DMS53 treated with DMSO at 0.1 percent for 48 hours (cell line): ENCODE data around the gene TBC1D2.
"Not testable (repeated sequence)": the region's sequence is repeated elsewhere in the genome, so short reads cannot be mapped to it uniquely, and the experiment has no call there.

ENCODE experiments used
- DNase-seq: peaks from one replicate; lab custom pipeline; 2025; ENCODE audit not compliant: unreplicated experiment; lab: John Stamatoyannopoulos, UW

The TBC1D2 gene

DNA sequence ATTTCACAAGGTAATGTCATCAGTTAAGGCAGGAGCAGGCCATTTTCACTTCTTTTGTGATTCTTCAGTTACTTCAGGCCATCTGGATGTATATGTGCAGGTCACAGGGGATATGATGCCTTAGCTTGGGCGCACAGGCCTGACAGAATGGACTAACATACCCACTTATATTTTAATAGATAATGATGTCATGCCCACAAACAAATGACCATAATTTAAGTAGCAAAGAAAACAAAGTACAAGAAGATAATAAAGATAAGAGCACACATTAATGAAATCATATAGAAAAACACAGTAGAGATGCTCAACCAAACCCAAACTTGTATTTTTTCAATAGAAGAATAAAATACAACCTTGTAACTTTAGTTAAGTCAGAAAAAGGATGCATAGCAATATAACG, 19.7 kb upstream of the TBC1D2 start:
- DNase-seq = no peak

DNA sequence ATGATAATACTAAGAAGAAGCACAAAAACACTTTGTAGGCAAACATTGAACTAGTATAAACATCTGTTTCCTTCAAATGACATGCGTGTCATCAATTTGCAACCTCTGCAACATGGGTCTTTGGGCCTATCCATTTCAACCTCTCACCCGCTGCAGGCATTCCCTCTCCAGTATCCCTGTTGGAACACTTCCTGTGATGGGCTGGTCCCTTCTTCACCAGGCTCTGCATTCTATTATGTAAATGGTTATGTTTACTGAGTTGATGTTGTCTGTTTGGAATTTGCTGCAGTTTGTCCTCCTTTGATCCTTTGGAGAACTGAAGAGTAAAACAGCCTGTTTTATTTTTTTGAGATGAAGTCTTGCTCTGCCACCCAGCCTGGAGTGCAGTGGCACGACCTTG, 16.6 kb upstream of the TBC1D2 start:
- DNase-seq = no peak

GRCh38 chr9:98271479-98271878, 16.0 kb upstream of the TBC1D2 start:
- DNase-seq = no peak

- not testable (repeated sequence) for DNase-seq
These were observed 14.8 kb upstream of the TBC1D2 start for GRCh38 chr9:98270284-98270683.

GRCh38 chr9:98269652-98270051, 14.2 kb upstream of the TBC1D2 start:
- DNase-seq = not testable (repeated sequence)

- not testable (repeated sequence) for DNase-seq
These were observed 12.1 kb upstream of the TBC1D2 start for GRCh38 chr9:98267556-98267955.

DNA sequence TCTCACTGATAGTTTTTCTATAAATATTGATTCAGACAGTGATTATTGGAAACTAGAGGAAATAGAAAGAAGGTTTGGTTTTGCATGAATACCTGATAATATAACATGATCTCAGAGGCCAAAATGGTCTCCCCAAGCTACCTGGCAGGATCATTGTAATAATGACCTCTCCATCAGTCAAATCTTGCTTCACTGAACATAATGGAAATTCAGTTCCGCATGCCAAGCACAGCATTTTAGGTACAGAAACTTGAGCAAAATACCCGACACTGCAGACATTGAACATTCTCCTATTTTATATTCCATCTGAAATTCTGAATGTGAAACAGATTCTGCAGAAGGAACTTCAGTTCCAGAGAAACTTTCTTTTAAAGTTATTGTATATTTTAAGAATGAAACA, 9.1 kb upstream of the TBC1D2 start:
- no peak for DNase-seq

- peak; percentile 59 for DNase-seq
These were observed 8.3 kb upstream of the TBC1D2 start for GRCh38 chr9:98263482-98264357.

- no peak for DNase-seq
These were observed 7.6 kb upstream of the TBC1D2 start for GRCh38 chr9:98263080-98263479.

DNA sequence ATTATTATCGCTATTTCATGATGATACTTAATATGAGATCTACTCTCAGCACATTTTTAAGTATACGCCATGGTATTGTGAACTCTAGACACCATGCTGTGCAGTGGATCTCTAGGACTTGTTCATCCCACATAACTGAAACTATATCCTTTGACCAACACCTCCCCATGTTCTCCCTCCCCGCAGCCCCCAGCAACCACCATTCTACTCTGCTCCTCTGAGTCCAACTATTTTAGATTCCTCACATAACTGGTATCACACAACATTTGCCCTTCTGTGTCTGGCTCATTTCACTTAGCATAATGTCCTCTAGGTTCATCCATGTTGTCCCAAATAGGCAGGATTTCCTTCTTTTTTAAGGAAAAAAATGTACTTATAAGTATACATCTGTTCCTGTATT, 6.6 kb upstream of the TBC1D2 start:
- no peak for DNase-seq

DNA sequence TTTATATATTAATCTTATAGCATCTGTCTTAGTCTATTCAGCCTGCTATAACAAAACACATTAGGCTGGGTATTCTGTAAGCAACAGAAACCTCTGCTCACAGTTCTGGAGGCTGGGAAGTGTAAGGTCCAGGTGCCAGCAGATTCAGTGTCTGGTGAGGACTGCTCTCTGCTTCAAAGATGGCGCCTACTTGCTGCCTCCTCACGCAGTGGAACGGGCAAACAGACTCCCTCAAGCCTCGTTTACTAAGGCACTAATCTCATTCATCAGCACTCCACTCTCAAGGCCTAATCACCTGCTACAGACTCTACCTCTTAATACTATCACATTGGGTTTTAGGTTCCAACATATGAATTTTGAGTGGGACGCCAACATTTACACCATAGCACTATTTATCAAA, 5.2 kb upstream of the TBC1D2 start:
- no peak for DNase-seq

DNA sequence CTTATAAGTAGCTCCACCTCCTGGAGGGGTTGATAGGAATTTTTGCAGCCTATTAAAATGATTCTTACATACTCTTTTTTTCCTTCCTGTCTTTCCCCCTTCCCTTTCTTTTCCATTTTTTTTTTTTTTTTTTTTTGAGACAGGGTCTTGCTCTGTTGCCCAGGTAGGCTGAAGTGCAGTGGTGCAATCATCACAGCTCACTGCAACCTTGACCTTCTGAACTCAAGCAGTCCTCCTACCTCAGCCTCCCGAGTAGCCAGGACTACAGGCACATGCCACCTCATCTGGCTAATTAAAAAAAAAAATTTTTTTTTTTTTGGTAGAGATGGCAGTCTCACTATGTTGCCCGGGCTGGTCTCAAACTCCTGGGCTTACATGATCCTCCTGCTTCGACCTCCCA, 4.3 kb upstream of the TBC1D2 start:
- DNase-seq = no peak

DNA sequence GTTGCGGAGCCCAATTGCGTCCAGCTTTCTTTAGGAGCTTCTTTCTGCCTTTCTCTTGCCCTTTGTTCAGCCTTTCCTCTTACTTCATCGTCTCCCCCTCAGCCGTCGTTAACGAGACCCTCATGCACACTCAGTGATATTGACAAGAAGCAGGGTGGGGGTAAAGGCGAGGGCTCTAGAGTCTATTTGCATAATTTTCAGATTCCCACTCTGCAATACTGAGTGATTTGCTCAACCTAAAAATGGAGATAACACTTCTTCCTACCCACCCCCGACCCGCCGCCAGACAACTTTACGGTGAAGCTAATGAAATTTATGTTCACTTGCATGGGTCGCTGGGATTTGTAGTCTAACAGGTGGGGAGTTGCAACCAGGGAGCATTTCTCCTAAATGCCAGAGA, 1.3 kb upstream of the TBC1D2 start:
- DNase-seq = peak; percentile 32

GRCh38 chr9:98255061-98255577, 330 bp downstream of the TBC1D2 start:
- DNase-seq = peak; percentile 43

DNA sequence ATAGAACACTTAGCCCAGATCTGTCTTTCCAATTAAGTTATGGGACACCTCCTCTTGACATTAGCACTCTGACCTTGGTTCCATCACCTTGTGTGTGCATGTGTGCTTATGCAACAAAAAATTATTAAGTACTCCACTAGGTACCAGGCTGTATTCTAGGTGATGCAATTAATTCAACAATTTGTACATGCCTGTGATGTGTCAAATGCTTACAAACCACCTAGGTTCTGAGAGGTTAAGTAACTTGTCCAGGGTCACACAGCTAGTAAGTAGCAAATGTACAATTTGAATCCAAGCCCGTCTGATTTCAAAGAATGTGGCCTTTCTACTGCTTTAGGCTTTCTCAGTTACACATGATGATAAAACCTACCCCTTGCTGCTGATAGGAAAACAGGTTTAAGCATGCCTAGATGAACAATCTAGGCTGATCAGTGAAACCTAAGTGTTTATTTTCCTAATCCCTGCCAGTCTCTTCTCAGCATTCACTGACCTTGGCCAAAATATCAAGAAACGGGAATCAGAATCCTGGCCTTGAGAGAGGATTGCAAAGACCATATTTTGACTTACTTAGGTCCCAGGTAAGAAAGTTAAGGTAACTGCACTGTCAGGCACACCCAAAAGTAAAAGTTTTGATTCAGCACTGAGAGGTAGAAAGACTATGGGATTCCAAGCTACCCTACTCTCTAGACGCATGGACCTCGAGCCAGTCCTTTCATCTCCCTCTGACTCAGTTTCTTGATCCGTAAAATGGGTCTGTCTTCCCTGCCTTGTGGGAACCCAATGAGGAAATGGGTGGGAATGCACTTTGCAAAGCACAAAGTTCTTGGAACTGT, 1.0 kb downstream of the TBC1D2 start:
- no peak for DNase-seq

GRCh38 chr9:98253565-98253964, 1.9 kb downstream of the TBC1D2 start:
- no peak for DNase-seq

DNA sequence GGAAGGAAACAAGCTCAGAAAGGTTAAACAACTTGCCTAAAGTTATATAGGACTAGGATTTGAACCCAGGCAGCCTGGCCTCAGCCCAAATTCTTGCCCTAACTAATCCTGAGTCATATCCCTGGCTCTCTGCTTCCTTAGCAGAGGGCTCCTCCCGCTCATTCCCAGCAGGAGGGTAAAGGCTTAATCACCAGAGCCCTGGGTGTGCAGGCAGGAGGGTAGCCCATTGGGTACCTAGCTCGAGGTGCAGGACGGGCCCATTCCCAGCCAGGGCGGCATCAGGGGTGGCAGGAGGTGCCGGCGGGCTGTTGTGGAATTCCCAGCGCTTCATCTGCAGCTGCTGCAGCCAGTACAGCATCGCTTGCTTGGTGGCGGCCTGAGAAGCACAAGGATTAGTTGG, 3.9 kb downstream of the TBC1D2 start:
- no peak for DNase-seq

GRCh38 chr9:98249771-98250170, 5.7 kb downstream of the TBC1D2 start:
- DNase-seq = no peak

- DNase-seq = no peak
These were observed 6.5 kb downstream of the TBC1D2 start for GRCh38 chr9:98248737-98249474.

- DNase-seq = no peak
These were observed 7.4 kb downstream of the TBC1D2 start for GRCh38 chr9:98247831-98248657.
